ENCODE measurements around the gene LRRC4B.

LRRC4B gene

DNA sequence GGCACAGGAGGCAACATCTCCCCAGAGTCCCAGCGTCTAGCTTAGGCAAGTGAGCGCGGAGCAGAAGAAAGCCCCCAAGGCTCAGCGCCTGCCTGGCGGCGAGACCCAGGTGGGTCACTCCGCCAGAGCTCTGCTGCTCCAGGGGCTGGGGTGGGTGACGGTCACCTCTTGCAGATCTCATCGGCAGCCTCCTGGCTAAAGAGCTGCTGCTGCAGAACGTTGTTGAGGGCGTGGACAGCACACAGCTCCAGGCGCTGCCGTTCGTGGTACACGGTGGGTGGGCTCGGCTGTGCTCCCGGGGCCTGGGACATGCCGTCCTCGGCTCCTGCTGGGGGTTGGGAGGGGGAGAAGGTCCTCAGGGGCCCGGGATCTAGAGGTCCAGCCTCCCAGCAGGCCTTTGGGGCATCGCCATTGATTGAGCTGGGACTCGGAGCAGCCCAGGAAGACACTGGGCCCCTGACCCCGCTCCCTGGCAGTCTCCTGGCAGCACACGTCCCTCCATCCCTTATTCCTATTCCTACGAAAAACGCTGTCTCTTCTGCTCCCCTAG, 58.0 kb downstream of the LRRC4B start:
- H3K27ac ChIP-seq: peak overlapping the region; percentile 66; the same call in 1 of the 2 replicates
- TF ChIP-seq, protein P1, sequence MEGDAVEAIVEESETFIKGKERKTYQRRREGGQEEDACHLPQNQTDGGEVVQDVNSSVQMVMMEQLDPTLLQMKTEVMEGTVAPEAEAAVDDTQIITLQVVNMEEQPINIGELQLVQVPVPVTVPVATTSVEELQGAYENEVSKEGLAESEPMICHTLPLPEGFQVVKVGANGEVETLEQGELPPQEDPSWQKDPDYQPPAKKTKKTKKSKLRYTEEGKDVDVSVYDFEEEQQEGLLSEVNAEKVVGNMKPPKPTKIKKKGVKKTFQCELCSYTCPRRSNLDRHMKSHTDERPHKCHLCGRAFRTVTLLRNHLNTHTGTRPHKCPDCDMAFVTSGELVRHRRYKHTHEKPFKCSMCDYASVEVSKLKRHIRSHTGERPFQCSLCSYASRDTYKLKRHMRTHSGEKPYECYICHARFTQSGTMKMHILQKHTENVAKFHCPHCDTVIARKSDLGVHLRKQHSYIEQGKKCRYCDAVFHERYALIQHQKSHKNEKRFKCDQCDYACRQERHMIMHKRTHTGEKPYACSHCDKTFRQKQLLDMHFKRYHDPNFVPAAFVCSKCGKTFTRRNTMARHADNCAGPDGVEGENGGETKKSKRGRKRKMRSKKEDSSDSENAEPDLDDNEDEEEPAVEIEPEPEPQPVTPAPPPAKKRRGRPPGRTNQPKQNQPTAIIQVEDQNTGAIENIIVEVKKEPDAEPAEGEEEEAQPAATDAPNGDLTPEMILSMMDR (conservative IDR thresholded peaks at IDR 0.05): no peak

- H3K27ac ChIP-seq: no peak overlapping the region
- TF ChIP-seq, protein P1 (conservative IDR thresholded peaks at IDR 0.05): no peak
Observed at GRCh38 chr19:50509366-50509765, 58.9 kb downstream of the LRRC4B start.

DNA sequence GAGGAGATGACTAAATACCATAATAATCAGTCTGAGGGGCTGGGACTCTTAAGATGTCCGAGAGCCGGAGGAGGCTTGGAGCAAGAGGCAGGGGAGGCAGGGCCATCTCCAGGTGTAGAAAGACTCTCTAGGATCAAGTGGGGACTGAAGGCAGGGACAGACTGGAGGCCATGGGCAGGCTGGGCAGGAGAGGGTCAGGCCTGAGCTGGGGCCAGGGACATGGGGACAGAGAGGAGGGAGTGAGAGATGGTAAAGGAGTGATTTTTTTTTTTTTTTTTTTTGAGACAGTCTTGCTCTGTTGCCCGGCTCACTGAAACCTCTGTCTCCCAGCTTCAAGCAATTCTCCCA, 59.4 kb downstream of the LRRC4B start:
- no peak overlapping the region for H3K27ac ChIP-seq
- TF ChIP-seq, protein P1 (conservative IDR thresholded peaks at IDR 0.05): no peak

- H3K27ac ChIP-seq: no peak overlapping the region
- TF ChIP-seq, protein P1 (conservative IDR thresholded peaks at IDR 0.05): no peak
Observed at GRCh38 chr19:50507376-50507775, 60.9 kb downstream of the LRRC4B start.

- H3K27ac ChIP-seq: no peak overlapping the region
- TF ChIP-seq, protein P1 (conservative IDR thresholded peaks at IDR 0.05): no peak
Observed at GRCh38 chr19:50506700-50507099, 61.5 kb downstream of the LRRC4B start.

- H3K27ac ChIP-seq: no peak overlapping the region
- TF ChIP-seq, protein P1 (conservative IDR thresholded peaks at IDR 0.05): no peak
Observed at GRCh38 chr19:50505856-50506611, 62.2 kb downstream of the LRRC4B start.

DNA sequence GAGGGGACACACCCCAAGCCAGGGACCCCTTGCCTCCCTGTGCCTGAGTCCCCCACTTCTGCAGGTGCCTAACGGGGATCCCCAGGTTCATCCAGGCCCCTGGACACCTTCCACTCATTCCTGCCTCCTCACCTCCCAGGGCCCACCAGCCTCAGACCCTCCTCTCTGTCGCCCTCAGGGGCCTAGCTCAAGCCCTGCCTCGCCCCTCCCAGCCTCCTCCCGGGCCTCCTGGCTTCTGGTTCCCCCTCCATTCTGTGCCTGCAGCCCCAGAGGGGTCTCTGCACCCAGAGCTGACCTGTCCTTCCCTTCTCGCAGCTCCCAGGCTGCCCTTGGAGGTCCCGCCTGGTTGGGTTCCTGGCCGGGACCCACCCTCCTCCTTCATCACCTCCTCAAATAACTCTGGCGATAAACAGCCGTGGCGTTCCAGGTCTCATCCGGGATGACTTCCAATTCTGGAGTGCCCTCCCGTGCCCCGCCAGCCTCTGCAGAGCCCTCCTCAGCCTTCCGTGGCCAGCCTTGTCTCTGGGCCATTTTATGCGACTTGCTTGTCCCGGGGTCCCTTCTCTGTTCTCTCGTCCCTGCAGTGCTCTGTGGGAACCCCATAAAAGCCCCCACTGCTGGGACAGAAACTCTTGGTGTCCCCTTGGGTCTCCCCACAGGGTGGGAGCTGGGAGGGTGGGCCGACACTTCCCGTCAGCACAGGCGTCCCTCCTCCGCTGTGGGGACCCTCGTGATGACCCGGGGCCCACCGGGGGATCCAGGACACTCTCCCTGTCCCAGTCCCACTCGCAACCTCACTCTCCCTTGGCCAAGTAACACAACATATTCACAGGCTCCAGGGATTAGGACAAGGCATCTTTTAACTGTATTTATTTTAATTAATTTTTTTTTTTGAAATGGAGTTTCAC, 66.4 kb downstream of the LRRC4B start:
- TF ChIP-seq, protein P1 (conservative IDR thresholded peaks at IDR 0.05): no peak
- no peak overlapping the region for H3K27ac ChIP-seq
